K562 (cell line): ENCODE data around the gene GORASP1. TPM values are rescaled to one million over a fixed set of nuclear protein-coding genes. Genes with fewer than 3 reads are reported as not detected.

ENCODE experiments used
- HDAC1 ChIP-seq, 2 experiments: fragments of 450-650 bp; IDR thresholded peaks; 2 replicates each; pipeline ENCODE4 v1.6.1; 2016 to 2017; ENCODE audit warnings: inconsistent platforms in 1 of 2, mild to moderate bottlenecking in 1 of 2, moderate library complexity in 1 of 2
- NCOA2 ChIP-seq, 2 experiments: fragments of 450-650 bp; IDR thresholded peaks; 2 replicates each; pipeline ENCODE4 v1.6.1; 2018; ENCODE audit warnings: mild to moderate bottlenecking in 2 of 2, moderate library complexity in 1 of 2; ENCODE audit not compliant: partially characterized antibody in 2 of 2
- PURB ChIP-seq: sonication (generic); formaldehyde crosslinking; IDR thresholded peaks from 2 replicates; pipeline ENCODE4 v1.9.0; 2021; ENCODE audit warnings: low read depth, mild to moderate bottlenecking, missing genetic modification reagents
- ZNF140 ChIP-seq: fragments of 250-450 bp; sonication (Bioruptor Pico); IDR thresholded peaks from 2 replicates; pipeline ENCODE4 v1.8.0; 2021; ENCODE audit warnings: moderate library complexity, mild to moderate bottlenecking, inconsistent platforms
- ZNF282 ChIP-seq: sonication (generic); formaldehyde crosslinking; IDR thresholded peaks from 2 replicates; pipeline ENCODE4 v1.8.1; 2023; ENCODE audit warnings: missing genetic modification reagents
- polyA plus RNA-seq, 8 experiments: library from polyadenylated mRNA; depleted of rRNA in 4 of 8; stranded (reverse) in 5 of 8; unstranded in 3 of 8; fragments of >200 nt; fragmentation: Nextera tagmentation in 2 of 8; fragmentation: Illumina TruSeq in 1 of 8; extraction: Ambion mirVana in 2 of 8; extraction: Trizol in 1 of 8; gene quantifications; 2 replicates each; pipeline versions ENCODE4 v1.2.1 to v1.2.3, GENCODE V29; 2011 to 2014; ENCODE audit warnings: inconsistent platforms in 1 of 8, missing spikeins in 1 of 8
- total RNA-seq, 7 experiments: library from RNA; depleted of rRNA in 6 of 7; stranded (reverse); fragments of >200 nt in 6 of 7; fragmentation: Illumina TruSeq in 2 of 7; extraction: Trizol in 2 of 7; gene quantifications; 2 replicates each; pipeline versions ENCODE4 v1.2.1 to v1.2.3, GENCODE V29; 2011 to 2021; ENCODE audit warnings: low replicate concordance in 1 of 7
- TF ChIP-seq, protein P1 (sequence below): conservative IDR thresholded peaks from 2 replicates; pipeline ENCODE4 v1.6.1; 2011; ENCODE audit warnings: low read depth, mild to moderate bottlenecking, low read length; ENCODE audit not compliant: control insufficient read depth
- TF ChIP-seq, protein P2 (sequence below): fragments of 250-450 bp; sonication (Bioruptor Pico); IDR thresholded peaks from 2 replicates; pipeline ENCODE4 v1.5.1; 2021; ENCODE audit warnings: mild to moderate bottlenecking
- TF ChIP-seq, protein P3 (sequence below): fragments of 200-600 bp; sonication (generic); IDR thresholded peaks from one replicate; pipeline ENCODE4 v1.6.1; 2012; ENCODE audit warnings: mild to moderate bottlenecking, low read depth, low read length, inconsistent platforms
- TF ChIP-seq, protein P4 (sequence below): sonication (generic); formaldehyde crosslinking; IDR thresholded peaks from 2 replicates; pipeline ENCODE4 v1.8.1; 2022; ENCODE audit warnings: missing genetic modification reagents

Gene GORASP1
- total and polyA plus RNA-seq, 9 of the 15 experiments (the other 6 are each of a cell fraction or from before 2014, with no cell fraction given): 8.4 to 87.9 (median 67.6) TPM

DNA sequence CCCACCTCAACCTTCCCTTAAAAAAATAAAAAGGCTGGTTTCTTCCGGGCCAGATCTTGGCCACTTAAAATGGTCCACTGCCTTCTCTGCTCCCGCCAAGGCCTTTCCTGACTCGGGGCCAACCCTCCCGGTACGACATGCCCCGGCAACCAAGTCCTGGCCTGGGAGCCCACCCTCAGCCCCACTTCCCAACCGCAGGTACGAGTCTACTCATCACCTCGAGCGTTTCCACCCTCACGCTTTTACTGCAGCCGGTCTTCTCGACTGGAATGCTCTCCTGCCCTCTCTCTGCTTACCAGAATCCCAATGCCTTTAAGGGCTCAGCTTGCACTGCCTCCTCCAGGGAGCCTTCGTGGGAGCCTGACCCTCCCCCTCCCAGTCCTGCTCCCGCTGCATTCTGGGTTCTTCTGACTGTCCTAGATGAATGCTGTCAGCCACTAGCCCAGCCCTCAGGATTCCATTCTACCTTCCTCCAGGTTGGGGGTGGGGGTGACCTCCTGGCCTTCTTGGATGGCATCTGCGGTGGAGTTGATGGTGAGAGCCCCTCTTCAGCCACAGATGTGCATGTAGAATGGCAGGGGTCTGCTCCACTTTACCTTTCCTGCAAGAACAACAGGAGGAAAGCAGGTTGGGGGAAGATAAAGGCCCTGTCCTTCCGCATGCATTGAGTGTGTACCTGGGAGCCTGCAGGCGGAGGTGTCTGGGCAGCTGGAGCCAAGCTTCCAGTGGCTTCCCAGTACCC, 47.0 kb upstream of the GORASP1 start (continued):
- TF ChIP-seq, protein P1, sequence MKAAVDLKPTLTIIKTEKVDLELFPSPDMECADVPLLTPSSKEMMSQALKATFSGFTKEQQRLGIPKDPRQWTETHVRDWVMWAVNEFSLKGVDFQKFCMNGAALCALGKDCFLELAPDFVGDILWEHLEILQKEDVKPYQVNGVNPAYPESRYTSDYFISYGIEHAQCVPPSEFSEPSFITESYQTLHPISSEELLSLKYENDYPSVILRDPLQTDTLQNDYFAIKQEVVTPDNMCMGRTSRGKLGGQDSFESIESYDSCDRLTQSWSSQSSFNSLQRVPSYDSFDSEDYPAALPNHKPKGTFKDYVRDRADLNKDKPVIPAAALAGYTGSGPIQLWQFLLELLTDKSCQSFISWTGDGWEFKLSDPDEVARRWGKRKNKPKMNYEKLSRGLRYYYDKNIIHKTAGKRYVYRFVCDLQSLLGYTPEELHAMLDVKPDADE: no peak
- TF ChIP-seq, protein P2, sequence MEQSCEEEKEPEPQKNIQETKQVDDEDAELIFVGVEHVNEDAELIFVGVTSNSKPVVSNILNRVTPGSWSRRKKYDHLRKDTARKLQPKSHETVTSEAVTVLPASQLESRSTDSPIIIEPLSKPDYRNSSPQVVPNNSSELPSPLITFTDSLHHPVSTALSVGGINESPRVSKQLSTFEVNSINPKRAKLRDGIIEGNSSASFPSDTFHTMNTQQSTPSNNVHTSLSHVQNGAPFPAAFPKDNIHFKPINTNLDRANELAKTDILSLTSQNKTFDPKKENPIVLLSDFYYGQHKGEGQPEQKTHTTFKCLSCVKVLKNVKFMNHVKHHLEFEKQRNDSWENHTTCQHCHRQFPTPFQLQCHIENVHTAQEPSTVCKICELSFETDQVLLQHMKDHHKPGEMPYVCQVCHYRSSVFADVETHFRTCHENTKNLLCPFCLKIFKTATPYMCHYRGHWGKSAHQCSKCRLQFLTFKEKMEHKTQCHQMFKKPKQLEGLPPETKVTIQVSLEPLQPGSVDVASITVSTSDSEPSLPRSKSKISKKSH (CRISPR knock-in tag): no peak
- TF ChIP-seq PURB (CRISPR knock-in tag) (no peak), ZNF282 (CRISPR knock-in tag) (no peak), HDAC1 (IDR thresholded peaks at IDR 0.05) (peak in 1 of 2 experiments; percentile 71; a peak in 2 of 4 replicates), NCOA2 (IDR thresholded peaks at IDR 0.05; ENCODE audit: partially characterized antibody in 2 of 2) (no peak), ZNF140 (CRISPR knock-in tag) (no peak)
- TF ChIP-seq, protein P3, sequence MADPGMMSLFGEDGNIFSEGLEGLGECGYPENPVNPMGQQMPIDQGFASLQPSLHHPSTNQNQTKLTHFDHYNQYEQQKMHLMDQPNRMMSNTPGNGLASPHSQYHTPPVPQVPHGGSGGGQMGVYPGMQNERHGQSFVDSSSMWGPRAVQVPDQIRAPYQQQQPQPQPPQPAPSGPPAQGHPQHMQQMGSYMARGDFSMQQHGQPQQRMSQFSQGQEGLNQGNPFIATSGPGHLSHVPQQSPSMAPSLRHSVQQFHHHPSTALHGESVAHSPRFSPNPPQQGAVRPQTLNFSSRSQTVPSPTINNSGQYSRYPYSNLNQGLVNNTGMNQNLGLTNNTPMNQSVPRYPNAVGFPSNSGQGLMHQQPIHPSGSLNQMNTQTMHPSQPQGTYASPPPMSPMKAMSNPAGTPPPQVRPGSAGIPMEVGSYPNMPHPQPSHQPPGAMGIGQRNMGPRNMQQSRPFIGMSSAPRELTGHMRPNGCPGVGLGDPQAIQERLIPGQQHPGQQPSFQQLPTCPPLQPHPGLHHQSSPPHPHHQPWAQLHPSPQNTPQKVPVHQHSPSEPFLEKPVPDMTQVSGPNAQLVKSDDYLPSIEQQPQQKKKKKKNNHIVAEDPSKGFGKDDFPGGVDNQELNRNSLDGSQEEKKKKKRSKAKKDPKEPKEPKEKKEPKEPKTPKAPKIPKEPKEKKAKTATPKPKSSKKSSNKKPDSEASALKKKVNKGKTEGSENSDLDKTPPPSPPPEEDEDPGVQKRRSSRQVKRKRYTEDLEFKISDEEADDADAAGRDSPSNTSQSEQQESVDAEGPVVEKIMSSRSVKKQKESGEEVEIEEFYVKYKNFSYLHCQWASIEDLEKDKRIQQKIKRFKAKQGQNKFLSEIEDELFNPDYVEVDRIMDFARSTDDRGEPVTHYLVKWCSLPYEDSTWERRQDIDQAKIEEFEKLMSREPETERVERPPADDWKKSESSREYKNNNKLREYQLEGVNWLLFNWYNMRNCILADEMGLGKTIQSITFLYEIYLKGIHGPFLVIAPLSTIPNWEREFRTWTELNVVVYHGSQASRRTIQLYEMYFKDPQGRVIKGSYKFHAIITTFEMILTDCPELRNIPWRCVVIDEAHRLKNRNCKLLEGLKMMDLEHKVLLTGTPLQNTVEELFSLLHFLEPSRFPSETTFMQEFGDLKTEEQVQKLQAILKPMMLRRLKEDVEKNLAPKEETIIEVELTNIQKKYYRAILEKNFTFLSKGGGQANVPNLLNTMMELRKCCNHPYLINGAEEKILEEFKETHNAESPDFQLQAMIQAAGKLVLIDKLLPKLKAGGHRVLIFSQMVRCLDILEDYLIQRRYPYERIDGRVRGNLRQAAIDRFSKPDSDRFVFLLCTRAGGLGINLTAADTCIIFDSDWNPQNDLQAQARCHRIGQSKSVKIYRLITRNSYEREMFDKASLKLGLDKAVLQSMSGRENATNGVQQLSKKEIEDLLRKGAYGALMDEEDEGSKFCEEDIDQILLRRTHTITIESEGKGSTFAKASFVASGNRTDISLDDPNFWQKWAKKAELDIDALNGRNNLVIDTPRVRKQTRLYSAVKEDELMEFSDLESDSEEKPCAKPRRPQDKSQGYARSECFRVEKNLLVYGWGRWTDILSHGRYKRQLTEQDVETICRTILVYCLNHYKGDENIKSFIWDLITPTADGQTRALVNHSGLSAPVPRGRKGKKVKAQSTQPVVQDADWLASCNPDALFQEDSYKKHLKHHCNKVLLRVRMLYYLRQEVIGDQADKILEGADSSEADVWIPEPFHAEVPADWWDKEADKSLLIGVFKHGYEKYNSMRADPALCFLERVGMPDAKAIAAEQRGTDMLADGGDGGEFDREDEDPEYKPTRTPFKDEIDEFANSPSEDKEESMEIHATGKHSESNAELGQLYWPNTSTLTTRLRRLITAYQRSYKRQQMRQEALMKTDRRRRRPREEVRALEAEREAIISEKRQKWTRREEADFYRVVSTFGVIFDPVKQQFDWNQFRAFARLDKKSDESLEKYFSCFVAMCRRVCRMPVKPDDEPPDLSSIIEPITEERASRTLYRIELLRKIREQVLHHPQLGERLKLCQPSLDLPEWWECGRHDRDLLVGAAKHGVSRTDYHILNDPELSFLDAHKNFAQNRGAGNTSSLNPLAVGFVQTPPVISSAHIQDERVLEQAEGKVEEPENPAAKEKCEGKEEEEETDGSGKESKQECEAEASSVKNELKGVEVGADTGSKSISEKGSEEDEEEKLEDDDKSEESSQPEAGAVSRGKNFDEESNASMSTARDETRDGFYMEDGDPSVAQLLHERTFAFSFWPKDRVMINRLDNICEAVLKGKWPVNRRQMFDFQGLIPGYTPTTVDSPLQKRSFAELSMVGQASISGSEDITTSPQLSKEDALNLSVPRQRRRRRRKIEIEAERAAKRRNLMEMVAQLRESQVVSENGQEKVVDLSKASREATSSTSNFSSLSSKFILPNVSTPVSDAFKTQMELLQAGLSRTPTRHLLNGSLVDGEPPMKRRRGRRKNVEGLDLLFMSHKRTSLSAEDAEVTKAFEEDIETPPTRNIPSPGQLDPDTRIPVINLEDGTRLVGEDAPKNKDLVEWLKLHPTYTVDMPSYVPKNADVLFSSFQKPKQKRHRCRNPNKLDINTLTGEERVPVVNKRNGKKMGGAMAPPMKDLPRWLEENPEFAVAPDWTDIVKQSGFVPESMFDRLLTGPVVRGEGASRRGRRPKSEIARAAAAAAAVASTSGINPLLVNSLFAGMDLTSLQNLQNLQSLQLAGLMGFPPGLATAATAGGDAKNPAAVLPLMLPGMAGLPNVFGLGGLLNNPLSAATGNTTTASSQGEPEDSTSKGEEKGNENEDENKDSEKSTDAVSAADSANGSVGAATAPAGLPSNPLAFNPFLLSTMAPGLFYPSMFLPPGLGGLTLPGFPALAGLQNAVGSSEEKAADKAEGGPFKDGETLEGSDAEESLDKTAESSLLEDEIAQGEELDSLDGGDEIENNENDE: no peak
- TF ChIP-seq, protein P4, sequence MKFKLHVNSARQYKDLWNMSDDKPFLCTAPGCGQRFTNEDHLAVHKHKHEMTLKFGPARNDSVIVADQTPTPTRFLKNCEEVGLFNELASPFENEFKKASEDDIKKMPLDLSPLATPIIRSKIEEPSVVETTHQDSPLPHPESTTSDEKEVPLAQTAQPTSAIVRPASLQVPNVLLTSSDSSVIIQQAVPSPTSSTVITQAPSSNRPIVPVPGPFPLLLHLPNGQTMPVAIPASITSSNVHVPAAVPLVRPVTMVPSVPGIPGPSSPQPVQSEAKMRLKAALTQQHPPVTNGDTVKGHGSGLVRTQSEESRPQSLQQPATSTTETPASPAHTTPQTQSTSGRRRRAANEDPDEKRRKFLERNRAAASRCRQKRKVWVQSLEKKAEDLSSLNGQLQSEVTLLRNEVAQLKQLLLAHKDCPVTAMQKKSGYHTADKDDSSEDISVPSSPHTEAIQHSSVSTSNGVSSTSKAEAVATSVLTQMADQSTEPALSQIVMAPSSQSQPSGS (CRISPR knock-in tag): no peak
